SW 1271 (cell line): ENCODE measurements around the gene NDUFB10.
"Not testable (repeated sequence)": the region's sequence is repeated elsewhere in the genome, so short reads cannot be mapped to it uniquely, and the experiment has no call there.

Experiments
- DNase-seq, 2 experiments: peaks; one replicate each; lab custom pipeline; 2025; lab: John Stamatoyannopoulos, UW

Gene NDUFB10

GRCh38 chr16:1959269-1960039, at the start of gene NDUFB10:
NDUFB10 (plus strand) TSS chr16:1959538; CDS start chr16:1959625, 87 bp downstream.
- peak; percentile 50 to 72 for DNase-seq

- DNase-seq, result no peak
These were observed 49.6 kb upstream of the NDUFB10 start for GRCh38 chr16:1909561-1910231.

- no peak for DNase-seq
These were observed 47.7 kb upstream of the NDUFB10 start for GRCh38 chr16:1911467-1912214.

- DNase-seq, result no peak
These were observed 47.2 kb upstream of the NDUFB10 start for GRCh38 chr16:1912215-1912543.

GRCh38 chr16:1913327-1914083, 45.8 kb upstream of the NDUFB10 start:
- no peak for DNase-seq

GRCh38 chr16:1914084-1914608, 45.2 kb upstream of the NDUFB10 start:
- DNase-seq, result no peak

GRCh38 chr16:1914988-1915387, 44.4 kb upstream of the NDUFB10 start:
- no peak for DNase-seq

- no peak for DNase-seq
These were observed 43.4 kb upstream of the NDUFB10 start for GRCh38 chr16:1915732-1916639.

- no peak for DNase-seq
These were observed 42.7 kb upstream of the NDUFB10 start for GRCh38 chr16:1916640-1916990.

- DNase-seq, result no peak
These were observed 42.2 kb upstream of the NDUFB10 start for GRCh38 chr16:1917056-1917664.

GRCh38 chr16:1917665-1918350, 41.5 kb upstream of the NDUFB10 start:
- DNase-seq, result no peak

GRCh38 chr16:1918351-1919326, 40.7 kb upstream of the NDUFB10 start, which contains the start of gene HS3ST6:
HS3ST6 (minus strand) TSS chr16:1918415; CDS start chr16:1918323, 92 bp downstream.
- no peak for DNase-seq

- no peak for DNase-seq
These were observed 39.9 kb upstream of the NDUFB10 start for GRCh38 chr16:1919327-1919998.

GRCh38 chr16:1920122-1920521, 39.2 kb upstream of the NDUFB10 start:
- not testable (repeated sequence) for DNase-seq

GRCh38 chr16:1920727-1921171, 38.6 kb upstream of the NDUFB10 start:
- DNase-seq, result peak in 1 of 2 experiments; percentile 10

GRCh38 chr16:1922357-1922756, 37.0 kb upstream of the NDUFB10 start:
- no peak for DNase-seq

- DNase-seq, result no peak
These were observed 35.9 kb upstream of the NDUFB10 start for GRCh38 chr16:1923299-1924034.
